Measurements from ENCODE around the gene PELO. TPM values are rescaled to one million over a fixed set of nuclear protein-coding genes. Genes with fewer than 3 reads are reported as not detected.
A peak's percentile ranks its signal among the peaks of the same experiment; 100 is the strongest.

Gene PELO
- polyA plus RNA-seq, 2 of the 4 experiments (the other 2 are of a cell fraction), result 15.6 to 20.1 TPM

DNA sequence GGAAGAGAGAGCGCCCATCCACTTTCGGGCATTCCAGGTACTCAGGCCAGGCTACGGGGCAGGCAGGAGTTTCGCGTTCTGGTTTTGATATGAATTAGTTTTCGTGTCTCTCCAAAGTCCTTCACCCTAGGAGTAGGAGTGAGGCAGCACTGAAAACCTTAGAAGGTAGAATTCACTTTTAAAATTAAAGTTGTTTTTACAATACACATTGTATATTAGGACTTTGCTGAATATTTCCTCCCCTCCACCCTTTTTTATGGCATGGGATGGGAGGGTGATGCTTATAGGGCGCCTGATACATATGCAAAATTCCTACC lies 747 bp downstream of the PELO start:
- peak overlapping the region; percentile 53 for H3K4me3 ChIP-seq
- peak overlapping the region; percentile 87 for H3K4me2 ChIP-seq
- 12% methylated on average over 6 of the region's 7 CpGs for WGBS (ENCODE audit: missing lambda C conversion rate)
- ATAC-seq (no peak; a peak in 1 of 6 replicates), DNase-seq (ENCODE audit: low read depth in 1 of 2, low spot score in 1 of 2) (no peak), FAIRE-seq (no peak)
- H3K4me1 ChIP-seq, result peaks cover 32% of the 10 kb centered on the region
- H3K9me3 ChIP-seq, result no peaks in the 10 kb centered on the region
- peak overlapping the region; percentile 55 to 73 for H3K27ac ChIP-seq
- POLR2A ChIA-PET, result interaction anchor here (1.3 to 1.5 kb wide), 2 partner anchors 11 to 127 kb away, joined by 3 to 9 read pairs; no protein-coding TSS in a partner anchor
- no peak for TF ChIP-seq ZC3H11A (IDR thresholded peaks at IDR 0.05)
- TF ChIP-seq, protein P1, sequence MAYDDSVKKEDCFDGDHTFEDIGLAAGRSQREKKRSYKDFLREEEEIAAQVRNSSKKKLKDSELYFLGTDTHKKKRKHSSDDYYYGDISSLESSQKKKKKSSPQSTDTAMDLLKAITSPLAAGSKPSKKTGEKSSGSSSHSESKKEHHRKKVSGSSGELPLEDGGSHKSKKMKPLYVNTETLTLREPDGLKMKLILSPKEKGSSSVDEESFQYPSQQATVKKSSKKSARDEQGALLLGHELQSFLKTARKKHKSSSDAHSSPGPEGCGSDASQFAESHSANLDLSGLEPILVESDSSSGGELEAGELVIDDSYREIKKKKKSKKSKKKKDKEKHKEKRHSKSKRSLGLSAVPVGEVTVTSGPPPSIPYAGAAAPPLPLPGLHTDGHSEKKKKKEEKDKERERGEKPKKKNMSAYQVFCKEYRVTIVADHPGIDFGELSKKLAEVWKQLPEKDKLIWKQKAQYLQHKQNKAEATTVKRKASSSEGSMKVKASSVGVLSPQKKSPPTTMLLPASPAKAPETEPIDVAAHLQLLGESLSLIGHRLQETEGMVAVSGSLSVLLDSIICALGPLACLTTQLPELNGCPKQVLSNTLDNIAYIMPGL (CRISPR knock-in tag; IDR thresholded peaks at IDR 0.05; ENCODE audit: borderline replicate concordance), result no peak
- TF ChIP-seq ESRRA (IDR thresholded peaks at IDR 0.05; ENCODE audit: borderline replicate concordance, low read length), result no peak
- CTCF ChIA-PET, result interaction anchor here (0.9 to 2.4 kb wide), 6 partner anchors 8 to 309 kb away, joined by 3 to 7 read pairs (median 4); no protein-coding TSS in a partner anchor

DNA sequence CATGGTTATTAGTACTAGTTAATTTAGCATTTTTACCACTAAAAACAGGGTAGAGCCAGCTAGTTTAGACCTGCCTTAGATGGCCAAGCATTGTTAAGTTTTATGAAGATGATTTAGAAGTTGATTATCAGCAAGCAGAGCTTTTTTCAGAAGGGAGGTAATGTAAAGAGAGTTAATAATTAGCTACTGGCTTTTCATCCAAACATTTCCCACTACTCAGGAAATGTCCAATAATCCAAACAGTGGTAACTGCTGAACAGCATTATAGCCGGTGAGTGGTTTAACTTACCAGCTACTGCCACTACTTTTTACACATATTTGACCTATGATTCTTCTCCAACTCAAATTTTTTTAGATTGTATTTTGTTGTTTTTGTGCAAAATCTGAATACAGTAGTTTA lies 1.7 kb downstream of the PELO start:
- H3K9me3 ChIP-seq, result no peaks in the 10 kb centered on the region
- ATAC-seq, result no peak
- no peak for DNase-seq (ENCODE audit: low read depth in 1 of 2, low spot score in 1 of 2)
- peaks cover 24% of the 10 kb centered on the region for H3K4me1 ChIP-seq
- H3K4me2 ChIP-seq, result peak overlapping the region; percentile 87
- no peak overlapping the region for H3K27ac ChIP-seq
- H3K4me3 ChIP-seq, result no peak overlapping the region
- WGBS (ENCODE audit: missing lambda C conversion rate), result 70% methylated on average over 1 of the region's 1 CpG
- ChIA-PET POLR2A (interaction anchor here (0.9 kb wide), 1 partner anchor 10 kb away, joined by 4 read pairs; no protein-coding TSS in a partner anchor), CTCF (interaction anchor here (2.4 kb wide), 1 partner anchor 10 kb away, joined by 7 read pairs; no protein-coding TSS in a partner anchor)
- TF ChIP-seq TFCP2L1 (CRISPR knock-in tag; IDR thresholded peaks at IDR 0.05) (no peak), HOXB13 (CRISPR knock-in tag; IDR thresholded peaks at IDR 0.05; ENCODE audit: low read depth) (no peak), KDM5A (IDR thresholded peaks at IDR 0.05) (no peak), SMC3 (IDR thresholded peaks at IDR 0.05) (no peak), MAFK (IDR thresholded peaks at IDR 0.05; ENCODE audit: partially characterized antibody) (no peak), JUN (IDR thresholded peaks at IDR 0.05) (no peak), CBX8 (IDR thresholded peaks at IDR 0.05) (no peak), EHF (CRISPR knock-in tag; IDR thresholded peaks at IDR 0.05) (no peak), FOSL2 (IDR thresholded peaks at IDR 0.05) (no peak), FOSL2 (CRISPR knock-in tag; IDR thresholded peaks at IDR 0.05) (no peak), HOXA7 (CRISPR knock-in tag; IDR thresholded peaks at IDR 0.05) (no peak), EHMT2 (IDR thresholded peaks at IDR 0.05; ENCODE audit: low read depth) (no peak), ZC3H11A (IDR thresholded peaks at IDR 0.05) (no peak), CBX2 (IDR thresholded peaks at IDR 0.05; ENCODE audit: borderline replicate concordance, low read depth) (no peak), NR3C1 (IDR thresholded peaks at IDR 0.05) (no peak), CHD2 (IDR thresholded peaks at IDR 0.05; ENCODE audit: low read length, partially characterized antibody) (no peak), NPAS2 (CRISPR knock-in tag; IDR thresholded peaks at IDR 0.05; ENCODE audit: borderline replicate concordance) (no peak)
- TF ChIP-seq, protein P2, sequence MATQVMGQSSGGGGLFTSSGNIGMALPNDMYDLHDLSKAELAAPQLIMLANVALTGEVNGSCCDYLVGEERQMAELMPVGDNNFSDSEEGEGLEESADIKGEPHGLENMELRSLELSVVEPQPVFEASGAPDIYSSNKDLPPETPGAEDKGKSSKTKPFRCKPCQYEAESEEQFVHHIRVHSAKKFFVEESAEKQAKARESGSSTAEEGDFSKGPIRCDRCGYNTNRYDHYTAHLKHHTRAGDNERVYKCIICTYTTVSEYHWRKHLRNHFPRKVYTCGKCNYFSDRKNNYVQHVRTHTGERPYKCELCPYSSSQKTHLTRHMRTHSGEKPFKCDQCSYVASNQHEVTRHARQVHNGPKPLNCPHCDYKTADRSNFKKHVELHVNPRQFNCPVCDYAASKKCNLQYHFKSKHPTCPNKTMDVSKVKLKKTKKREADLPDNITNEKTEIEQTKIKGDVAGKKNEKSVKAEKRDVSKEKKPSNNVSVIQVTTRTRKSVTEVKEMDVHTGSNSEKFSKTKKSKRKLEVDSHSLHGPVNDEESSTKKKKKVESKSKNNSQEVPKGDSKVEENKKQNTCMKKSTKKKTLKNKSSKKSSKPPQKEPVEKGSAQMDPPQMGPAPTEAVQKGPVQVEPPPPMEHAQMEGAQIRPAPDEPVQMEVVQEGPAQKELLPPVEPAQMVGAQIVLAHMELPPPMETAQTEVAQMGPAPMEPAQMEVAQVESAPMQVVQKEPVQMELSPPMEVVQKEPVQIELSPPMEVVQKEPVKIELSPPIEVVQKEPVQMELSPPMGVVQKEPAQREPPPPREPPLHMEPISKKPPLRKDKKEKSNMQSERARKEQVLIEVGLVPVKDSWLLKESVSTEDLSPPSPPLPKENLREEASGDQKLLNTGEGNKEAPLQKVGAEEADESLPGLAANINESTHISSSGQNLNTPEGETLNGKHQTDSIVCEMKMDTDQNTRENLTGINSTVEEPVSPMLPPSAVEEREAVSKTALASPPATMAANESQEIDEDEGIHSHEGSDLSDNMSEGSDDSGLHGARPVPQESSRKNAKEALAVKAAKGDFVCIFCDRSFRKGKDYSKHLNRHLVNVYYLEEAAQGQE (IDR thresholded peaks at IDR 0.05), result no peak
- TF ChIP-seq, protein P3, sequence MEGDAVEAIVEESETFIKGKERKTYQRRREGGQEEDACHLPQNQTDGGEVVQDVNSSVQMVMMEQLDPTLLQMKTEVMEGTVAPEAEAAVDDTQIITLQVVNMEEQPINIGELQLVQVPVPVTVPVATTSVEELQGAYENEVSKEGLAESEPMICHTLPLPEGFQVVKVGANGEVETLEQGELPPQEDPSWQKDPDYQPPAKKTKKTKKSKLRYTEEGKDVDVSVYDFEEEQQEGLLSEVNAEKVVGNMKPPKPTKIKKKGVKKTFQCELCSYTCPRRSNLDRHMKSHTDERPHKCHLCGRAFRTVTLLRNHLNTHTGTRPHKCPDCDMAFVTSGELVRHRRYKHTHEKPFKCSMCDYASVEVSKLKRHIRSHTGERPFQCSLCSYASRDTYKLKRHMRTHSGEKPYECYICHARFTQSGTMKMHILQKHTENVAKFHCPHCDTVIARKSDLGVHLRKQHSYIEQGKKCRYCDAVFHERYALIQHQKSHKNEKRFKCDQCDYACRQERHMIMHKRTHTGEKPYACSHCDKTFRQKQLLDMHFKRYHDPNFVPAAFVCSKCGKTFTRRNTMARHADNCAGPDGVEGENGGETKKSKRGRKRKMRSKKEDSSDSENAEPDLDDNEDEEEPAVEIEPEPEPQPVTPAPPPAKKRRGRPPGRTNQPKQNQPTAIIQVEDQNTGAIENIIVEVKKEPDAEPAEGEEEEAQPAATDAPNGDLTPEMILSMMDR (IDR thresholded peaks at IDR 0.05), result no peak
- TF ChIP-seq, protein P4, sequence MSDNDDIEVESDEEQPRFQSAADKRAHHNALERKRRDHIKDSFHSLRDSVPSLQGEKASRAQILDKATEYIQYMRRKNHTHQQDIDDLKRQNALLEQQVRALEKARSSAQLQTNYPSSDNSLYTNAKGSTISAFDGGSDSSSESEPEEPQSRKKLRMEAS (IDR thresholded peaks at IDR 0.05), result no peak
- TF ChIP-seq, protein P5, sequence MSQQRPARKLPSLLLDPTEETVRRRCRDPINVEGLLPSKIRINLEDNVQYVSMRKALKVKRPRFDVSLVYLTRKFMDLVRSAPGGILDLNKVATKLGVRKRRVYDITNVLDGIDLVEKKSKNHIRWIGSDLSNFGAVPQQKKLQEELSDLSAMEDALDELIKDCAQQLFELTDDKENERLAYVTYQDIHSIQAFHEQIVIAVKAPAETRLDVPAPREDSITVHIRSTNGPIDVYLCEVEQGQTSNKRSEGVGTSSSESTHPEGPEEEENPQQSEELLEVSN (IDR thresholded peaks at IDR 0.05; ENCODE audit: borderline replicate concordance, low read depth), result no peak
- FAIRE-seq, result no peak
